Left renal pelvis (tissue), 4 donors: ENCODE data around the gene ST6GALNAC2. TPM values are rescaled to one million over a fixed set of nuclear protein-coding genes. Genes with fewer than 3 reads are reported as not detected.

ENCODE experiments used
- DNase-seq, 4 donors: peaks; one replicate each; pipeline ENCODE4 v3.0.0-alpha.2; 2013; ENCODE audit warnings: low read depth in 4 of 4, low spot score in 3 of 4
- polyA plus RNA-seq, 4 donors: library from polyadenylated mRNA; unstranded; fragments of 120-200 nt; gene quantifications; one replicate each; pipeline ENCODE4 v1.2.1, GENCODE V29; 2013; ENCODE audit not compliant: insufficient read length in 4 of 4

Gene ST6GALNAC2
- polyA plus RNA-seq, 4 donors, result 0.55 to 12.3 (median 11.3) TPM

DNA sequence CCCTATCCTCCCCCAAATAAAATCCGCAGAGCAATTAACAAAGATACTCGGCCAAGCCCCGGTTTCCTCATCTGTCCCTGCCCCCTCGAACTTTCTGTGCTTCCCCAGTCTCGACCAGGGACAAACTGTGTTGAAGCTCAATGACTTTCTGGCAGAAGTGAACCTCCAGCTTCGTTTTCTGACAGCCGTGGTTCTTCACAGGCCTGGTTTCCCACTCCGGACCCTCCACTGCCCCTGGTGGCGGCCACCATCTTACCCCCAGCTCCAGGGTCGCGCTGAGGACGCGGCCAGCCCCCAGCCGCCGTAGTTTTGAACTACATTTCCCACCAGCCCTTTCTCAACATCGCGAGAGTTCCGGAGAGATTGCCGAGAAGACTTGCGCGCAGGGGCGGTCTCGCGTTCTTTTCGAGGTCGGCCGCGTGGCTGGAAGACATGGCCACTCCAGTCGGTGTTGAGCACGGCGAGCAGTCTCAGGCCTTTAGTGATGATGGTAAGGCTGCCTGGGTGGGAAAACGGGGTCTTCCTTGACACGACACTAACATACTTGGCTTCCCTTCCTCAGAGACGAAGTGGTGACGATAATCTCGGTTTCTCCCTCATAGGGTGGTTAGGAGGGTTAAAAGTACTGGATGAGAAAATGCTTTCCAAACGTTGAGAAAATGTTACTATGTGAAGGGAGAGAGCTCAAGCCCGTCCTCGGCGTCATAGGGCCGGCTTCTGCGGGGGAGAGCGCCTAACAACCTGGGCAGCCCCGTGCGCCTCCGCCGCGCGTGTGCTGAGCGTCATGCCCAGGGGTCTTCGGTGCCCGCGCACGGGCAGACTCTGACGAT is 28.1 kb downstream of the ST6GALNAC2 start:
- peak; percentile 90 to 95 (median 94) for DNase-seq

DNA sequence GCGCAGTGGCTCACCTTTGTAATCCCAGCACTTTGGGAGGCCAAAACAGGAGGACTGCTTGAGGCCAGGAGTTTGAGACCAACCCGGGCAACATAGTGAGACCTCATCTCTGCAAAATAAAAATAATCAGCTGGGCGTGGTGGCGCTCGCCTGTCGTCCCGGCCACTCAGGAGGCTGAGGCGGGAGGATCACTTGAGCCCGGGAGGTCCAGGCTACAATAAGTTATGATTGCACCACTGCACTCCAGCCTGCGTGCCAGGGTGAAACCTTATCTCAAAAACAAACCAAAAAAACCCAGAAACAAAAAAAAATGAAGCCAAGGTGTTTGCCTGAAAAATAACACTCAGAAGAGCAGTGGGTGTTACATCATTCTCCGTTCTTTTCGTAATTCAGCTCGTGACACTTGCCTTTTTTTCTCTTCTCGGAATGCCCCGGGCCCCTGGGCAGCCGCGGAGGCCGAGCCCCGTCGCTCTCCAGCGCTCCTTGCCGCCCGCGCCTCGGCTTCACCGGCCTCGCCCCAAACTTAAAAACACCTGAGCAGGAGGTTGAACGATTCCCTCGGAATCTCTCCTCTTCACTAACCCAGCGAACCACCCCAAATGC is 28.8 kb downstream of the ST6GALNAC2 start:
- DNase-seq, result no peak

DNA sequence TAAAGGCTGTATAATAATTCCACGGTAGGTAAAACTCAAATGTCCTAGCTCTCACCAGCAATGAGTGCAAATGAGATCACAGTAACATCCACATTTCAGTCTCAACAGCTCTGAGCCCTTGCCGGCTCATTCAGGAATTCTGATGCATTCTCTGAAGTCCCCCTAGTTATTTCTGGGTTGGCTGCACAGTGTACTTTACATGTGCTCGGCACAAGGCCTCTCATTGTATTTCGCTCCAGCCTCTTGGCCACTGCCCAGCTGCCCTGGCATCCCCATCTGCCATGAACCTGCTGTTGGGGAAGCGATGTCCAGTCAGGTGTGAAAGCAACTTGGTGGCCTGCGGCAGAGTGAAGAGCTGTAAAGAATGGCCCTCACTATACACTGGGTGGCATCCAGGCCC is 31.5 kb downstream of the ST6GALNAC2 start:
- DNase-seq, result no peak

DNA sequence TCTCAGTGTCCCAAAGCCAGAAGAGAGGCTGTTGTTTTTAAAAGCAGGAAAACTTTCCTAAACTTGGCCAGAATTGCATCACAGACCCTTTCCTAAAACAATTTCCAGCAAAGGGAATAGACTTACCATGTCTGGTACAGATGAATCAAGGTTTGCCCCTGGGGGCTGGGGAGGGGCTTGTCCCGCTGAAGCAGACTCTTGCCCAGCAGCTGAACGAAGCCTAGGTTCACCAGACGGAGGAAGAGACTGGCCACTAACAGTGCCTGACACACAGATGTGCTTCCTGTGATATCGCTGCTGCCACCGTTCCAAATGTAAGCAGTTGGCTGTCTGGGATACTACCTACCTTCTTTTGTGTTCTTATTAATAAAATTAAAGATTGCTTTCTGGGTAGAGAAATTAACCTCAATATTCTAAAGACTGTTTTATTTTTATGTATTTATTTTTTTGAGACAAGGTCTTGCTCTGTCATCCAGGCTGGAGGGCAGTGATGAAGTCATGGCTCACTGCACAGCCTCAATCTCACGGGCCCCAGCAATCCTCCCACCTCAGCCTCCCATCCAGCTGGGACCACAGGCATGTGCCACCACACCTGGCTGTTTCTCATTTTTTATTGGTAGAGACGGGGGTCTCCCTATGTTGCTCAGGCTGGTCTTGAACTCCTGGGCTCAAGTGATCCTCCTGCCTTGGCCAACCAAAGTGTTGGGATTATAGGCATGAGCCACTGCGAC is 32.3 kb downstream of the ST6GALNAC2 start:
- DNase-seq, result no peak

DNA sequence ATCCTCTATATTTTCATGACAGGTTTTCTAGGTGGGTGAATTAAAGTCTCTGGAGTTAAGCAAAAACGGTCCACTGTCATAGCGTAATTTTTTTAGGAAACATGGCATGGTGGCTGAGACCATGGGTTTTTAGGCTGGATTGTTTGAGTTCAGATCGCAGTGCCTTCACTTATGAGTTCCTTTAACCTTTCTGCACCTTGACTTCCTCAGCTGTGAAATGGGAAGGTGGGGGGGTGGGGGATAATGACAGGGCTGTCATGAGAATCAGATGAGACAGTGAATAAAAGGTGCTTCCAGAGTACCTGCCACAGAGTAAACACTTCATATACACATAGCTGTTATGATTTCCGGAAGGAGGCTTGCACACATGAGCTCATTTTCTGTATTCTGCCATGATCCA is 34.0 kb downstream of the ST6GALNAC2 start:
- no peak for DNase-seq

DNA sequence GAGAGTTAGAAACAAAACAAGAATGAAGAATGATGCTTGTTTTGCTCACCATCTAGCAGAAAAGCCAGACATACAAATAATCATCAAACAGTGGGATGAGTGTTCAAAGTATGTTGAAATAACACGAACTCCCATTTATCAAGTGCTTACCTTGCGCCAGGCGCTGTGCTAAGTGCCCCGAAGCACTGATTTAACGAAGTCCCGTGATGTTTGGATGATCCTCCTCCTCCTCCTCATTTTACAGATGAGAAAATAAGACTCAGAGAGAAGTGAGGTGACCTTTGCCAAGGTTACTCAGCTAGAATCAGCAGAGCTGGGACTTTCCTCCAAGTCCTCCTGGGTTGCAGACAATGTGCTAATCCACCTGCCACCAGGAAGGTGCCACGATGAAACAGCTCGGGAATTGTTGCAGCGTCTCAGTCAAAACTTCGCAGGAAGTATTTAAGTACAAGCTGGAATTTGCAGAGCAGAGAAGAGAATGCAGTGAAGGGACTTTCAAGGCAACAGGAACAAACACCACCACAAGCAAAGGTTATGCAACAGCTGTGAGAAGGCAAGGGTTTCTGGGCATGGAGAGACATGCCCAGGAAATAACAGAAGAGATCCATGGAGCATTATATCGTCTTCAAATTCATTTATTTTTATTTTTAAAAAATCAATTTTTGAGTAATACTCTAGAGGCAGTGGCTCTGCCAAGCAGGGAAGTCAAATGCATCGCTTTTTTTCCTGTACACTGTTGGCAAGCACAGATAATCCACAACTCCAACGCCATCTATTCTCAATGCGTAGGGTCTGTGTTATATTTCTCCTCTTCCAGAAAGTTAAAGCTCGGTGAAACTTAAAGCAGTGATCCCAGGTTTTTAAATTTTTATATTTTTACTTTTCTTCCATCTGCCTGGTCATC is 34.7 kb downstream of the ST6GALNAC2 start:
- no peak for DNase-seq

DNA sequence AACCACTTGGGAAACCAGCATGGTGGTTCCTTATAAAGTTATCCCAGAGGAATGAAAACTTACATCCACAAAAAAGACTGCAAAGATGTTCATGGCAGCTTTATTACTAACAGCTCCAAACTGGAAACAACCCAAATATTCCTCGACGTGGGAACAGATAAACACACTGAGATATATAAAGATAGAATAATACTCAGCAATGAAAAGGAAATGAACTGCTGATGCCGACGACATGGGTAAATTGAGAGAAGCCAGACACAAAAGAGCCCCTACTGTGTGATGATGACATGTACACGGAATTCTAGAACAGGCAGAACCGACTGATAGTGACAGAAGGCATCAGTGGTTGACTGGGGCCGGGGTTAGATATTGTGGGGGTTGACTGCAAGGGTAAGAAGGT is 36.1 kb downstream of the ST6GALNAC2 start:
- DNase-seq, result no peak

DNA sequence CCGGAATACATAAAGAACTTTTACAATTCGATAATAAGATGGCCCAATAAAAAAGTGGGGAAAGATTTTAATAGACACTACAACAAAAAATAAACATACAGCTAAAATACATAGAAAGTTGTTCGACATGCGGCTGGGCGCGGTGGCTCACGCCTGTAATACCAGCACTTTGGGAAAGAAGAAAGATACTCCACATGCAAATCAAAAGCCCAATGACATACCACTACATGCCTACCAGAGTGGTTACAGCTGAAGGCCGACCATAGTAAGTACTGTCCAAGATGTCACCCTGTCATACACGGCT is 36.5 kb downstream of the ST6GALNAC2 start:
- DNase-seq, result no peak

DNA sequence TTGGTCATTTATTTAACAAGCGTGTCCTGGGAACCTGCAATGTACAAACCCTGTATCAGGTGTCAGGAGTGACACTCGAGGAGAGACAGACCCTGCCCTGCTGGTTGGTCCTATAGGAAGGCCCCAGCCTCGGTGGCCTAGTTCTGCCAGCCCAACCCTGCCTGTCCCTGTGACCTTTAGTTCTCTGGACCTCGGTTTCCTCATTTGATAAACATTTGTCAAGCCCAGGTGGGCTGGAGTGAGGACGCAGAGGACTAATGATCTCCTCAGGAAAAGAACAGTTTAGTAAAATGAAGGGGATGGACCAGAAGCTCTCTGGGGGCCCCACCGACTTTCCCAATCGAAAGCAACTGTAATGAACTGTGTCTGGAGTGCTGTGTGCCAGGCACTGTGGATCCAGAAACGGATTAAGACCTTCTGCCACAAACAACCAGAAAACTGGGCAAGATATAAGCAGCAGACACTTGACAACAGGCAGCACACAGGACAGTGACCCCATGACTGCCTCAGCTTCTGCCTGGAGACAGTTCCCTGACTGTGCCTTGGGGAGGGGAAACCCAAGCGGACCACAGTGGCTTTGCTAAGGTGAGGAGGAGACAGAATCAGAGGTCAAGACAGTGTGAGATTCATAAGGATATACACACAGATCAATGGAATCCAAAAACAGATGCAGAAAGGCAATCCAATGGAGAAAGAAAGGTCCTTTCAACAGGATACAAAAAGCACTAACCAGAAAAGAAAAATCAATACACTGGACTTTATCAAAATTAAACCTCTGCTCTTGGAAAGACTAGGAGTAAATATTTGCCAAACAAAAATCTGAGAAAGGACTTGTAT is 37.1 kb downstream of the ST6GALNAC2 start:
- no peak for DNase-seq

DNA sequence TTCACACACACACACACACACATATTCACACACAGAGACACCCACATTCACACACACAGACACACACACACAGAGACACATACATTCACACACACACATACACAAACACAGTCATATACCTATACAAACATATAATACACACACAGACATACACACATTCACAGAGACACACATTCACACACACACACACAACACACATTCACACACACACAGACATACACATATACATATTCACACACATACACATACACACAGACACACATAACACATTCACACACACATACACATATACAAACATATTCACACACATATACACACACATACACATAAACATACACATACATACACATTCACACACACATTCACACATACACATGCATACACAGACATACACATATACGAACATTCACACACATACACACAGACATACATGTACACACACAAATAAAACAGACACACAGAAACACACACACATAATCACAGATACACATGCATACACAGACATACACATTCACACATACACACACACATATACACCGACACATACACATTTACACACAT is 37.9 kb downstream of the ST6GALNAC2 start:
- no peak for DNase-seq

DNA sequence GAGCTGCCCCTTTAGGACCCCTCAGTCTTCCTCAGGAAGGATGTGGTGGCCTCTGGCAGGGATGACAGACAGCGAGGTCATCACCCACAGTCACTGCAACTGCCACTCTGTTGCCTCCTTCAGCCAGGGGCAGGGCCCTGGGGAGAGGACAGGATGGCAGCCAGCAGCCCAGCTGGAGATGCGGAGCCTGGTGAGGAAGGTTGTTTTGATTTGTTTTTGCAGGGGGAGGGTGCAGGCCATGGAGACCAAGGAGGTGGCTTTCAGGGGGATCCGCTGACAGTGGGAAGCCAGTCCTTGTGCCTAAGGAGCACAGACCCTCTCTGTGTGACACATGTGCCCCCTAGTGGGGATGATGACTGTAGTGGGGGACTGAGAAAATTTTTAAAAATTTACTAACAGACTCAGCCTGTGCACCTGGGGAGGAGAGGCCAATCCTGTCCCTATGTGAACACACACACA is 38.4 kb downstream of the ST6GALNAC2 start:
- no peak for DNase-seq

DNA sequence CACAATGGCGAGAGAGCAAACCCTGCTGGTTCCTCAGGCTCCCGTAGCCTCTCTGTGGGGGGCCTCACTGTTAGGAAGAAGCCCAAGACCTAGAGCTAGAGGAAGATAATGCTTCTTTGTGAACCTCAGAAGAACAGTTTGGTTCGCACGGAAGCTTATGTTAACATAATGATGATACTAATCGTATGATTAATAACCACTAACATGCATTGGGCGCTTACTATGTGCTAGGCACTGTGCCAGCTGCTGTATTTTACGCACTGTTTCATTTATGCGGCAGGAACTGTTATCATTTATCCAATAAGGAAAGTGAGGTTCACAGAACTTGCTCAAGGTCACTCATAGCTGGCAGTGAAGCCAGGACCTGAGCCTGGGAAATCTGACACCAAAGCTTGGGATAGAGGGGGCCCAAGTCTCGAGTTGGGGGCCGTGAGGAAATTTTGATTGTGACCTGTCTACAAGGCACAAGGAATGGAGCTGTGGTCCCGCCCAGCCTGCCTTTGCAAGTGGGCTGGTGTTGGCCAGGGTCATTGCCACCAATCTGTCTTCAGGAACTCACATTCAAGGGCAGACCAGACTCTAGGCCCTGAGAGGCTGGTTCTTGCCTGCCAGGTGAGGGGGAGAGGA is 39.0 kb downstream of the ST6GALNAC2 start:
- DNase-seq, result no peak

DNA sequence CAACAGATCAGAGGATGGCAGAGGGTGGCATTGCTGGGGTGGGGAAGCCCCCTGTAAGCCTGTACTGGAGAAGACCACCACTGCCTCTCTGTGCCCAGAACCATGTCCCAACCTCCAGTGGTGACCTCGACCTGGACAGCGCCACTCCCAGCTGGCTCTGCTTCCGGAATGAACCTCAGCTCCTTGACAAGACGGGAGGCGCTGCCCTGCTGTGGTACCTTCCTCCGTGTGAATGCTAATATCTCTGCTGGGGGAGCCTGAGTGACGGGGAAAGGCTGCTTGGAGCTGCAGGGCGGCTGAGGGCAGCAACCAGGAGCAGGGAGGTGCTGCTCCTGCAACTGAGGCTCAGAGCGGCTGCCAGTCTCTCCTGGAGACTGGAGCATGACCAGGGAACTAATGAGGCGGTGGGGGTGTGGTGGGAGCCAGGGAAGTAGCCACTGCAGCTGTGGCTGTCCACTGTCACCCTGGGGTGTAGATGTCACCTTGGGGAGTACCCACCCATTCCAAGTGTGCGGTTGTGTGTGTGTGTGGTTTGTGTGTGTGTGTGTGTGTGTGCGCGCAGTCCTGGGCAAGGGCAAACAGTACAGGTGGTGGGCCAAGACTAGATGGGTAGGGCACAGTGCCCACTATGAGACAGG is 39.6 kb downstream of the ST6GALNAC2 start:
- DNase-seq, result no peak

DNA sequence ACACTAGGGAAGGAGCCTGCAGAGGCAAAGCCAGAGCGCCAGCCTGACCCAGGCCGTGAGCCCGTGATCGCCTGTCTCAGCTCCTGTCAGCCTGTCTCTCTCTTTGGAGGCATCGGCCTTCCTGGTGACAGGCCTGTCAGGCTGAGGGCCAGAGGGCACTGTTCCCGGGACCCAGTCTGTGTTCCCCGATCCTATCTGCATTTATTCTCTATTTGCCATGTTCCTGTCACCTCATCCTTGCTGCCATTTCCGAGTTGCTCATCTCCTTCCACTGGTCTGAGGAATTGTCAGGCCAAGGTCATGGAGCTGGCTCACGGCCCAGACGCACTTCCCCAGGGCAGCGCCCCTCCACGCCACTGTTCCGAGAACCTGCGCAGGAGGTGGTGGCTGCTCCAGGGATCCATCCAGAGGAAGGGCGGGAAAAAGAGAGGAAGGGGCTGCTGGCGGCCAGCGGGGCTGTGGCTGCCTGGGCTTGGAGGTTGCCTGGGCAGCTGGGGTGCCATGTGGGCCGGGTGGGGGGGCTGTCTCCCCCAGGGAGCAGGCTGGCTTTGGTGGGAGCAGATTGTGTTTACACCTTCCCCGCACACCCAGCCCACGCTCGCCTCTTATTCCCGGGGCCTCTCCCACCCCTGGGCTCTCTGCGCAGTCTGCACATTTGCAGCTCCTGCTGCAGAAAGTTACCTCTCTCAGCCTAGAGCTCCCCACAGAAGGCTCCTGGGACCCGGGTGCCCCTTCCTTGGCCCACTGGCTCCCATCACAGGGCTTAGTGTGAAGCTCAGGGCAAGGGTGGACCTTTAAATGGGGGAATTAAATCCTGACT is 40.9 kb downstream of the ST6GALNAC2 start:
- DNase-seq, result no peak

DNA sequence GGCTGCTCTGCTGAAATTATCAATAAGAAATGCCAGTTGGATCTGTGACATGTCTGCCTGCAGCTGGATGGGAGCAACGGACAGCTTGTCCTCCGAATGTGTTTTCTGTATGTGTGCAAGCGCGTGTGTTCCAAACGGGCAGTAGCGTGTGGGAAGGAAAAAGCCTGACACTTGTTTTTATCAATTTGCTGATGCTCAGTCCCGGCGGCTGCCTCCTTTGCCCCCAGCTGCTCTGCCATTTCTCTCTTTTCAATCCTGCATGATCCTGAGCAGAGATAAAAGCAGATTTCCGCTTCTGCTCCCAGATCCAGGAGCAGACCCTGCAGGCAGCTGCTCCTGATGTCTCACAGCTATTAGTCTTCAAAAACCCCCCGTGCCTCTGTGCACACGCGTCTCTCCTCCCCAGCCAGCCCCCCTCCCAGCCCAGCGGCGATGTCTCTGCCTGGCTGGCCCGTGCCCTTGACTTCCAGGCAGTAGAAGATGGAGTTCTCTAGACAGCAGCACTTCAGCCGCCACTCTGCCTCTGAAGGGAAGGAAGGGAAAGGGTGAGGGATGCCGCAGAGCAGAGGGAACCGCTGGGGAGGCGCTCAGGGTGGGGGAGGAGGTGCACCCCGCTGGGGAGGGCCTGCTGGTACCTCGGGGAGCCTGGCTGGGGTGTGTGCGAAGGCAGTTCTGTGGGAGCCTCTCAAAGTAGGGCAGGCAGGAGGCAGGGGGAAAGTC is 41.7 kb downstream of the ST6GALNAC2 start:
- no peak for DNase-seq

DNA sequence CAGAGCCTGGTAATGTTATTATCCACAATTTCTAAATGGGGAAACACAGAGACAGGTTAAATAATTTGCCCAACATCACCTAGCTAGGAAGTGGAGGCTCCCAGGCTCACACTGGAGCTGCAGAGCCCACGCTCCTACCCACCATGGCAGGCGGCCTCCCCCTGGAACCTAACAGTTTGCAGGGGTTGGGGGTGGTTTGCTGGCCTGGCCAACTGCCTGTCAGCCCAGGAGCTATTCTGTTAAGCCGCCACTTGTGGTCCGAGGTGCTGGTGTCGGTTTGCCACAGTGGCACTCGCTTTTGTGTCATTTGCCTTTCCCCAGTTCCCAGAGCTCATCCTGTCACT is 42.2 kb downstream of the ST6GALNAC2 start:
- DNase-seq, result no peak

DNA sequence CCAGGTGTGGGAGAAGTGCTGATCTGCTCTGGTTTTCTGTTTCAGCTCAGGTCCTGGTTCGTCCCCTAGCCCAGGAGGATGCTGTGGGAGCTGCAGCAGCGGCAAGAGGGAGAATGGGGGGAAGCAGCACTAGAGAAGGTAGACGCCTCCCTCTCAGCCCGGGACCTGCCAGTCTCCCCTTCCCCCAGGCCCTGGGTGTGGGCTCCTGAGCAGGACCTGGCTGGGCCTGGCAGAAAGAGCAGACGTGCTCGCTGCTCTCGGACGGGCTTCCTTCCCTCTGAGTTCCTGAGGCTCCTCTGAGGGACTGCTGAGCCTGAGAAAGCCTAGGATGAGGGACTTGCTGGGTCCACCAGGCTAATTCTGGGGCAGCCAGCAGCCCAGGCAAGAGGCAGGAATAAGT is 42.7 kb downstream of the ST6GALNAC2 start:
- no peak for DNase-seq
